GM23248 (cell line): Measurements from ENCODE around the gene STX1B.

Experiments used
- EZH2 ChIP-seq: fragments of 200-600 bp; sonication (generic); IDR thresholded peaks from 2 replicates; pipeline ENCODE4 v1.6.1; 2018; ENCODE audit warnings: antibody characterized with exemption, mild to moderate bottlenecking; ENCODE audit not compliant: insufficient read depth, poor library complexity, severe bottlenecking
- EZH2phosphoT487 ChIP-seq: fragments of 200-600 bp; sonication (generic); IDR thresholded peaks from 2 replicates; pipeline ENCODE4 v1.6.1; 2018; ENCODE audit warnings: antibody characterized with exemption, moderate library complexity, mild to moderate bottlenecking, low read depth; ENCODE audit not compliant: insufficient read depth

DNA sequence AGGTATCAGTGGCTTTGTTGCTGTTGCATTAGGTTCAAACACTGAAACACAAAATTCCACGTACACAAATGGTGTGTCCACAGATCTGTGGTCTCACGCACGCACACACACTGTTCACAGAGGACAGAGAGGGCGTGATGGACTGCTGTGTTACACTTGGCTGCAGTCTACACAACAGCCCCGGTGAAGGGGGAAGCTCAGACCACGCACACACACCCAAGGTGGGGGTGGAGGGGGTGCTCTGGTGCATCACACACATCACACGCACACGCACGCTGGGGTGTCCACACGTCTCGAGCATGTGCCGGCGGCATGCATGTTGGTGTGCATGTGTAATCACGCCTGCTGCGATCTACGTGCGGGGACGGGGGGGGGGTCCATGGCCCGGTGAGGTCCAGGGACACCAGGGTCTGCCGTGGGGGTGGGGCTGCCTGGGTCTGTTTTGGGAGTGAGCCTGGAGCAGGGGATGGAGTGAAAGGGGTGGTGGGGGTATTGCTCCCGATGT is 18.1 kb downstream of the STX1B start:
- TF ChIP-seq EZH2 (no peak), EZH2phosphoT487 (no peak)
